ENCODE data around the gene BET1L. TPM values are rescaled to one million over a fixed set of nuclear protein-coding genes. Genes with fewer than 3 reads are reported as not detected.
"Not testable (repeated sequence)": the region's sequence is repeated elsewhere in the genome, so short reads cannot be mapped to it uniquely, and the experiment has no call there.

BET1L gene
- polyA plus RNA-seq, 5 donors = 32.2 to 54.4 (median 45.5) TPM

DNA sequence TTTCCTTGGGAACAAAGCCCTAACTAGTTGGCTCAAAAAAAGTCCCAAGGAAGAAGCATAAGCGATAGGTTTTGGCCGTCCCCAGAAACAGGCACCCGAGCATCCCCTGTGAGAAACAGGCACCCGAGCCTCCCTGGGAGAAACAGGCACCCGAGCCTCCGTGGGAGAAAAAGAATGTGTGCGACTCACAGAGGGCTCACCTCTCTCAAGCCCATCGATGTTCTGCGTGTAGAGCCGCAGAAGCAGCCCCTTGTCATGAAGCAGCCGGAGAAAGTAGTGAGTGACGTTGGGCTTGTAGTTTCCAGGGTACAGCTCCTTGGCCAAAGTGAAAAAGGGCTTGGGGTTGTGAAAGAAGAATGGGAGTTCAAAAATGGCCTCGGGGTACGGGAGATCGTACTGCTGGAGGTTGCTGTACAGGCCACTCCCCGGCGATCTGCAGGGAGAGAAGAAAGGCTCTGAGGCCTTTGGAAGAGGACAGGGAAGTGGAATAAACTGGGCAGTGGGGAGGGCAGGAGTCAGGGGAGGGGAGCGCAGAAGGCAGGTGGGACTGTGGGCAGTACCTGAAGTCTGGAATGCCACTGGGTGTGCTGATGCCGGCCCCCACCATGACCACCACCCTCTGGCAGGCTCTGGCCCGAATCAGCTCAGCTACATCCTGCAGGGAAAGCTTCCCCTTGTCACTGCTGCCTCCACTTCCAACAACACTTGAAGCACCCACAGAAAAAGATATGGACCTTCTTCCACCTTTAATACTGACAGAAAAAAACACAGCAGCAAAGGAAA is 25.8 kb upstream of the BET1L start:
- DNase-seq = no peak

DNA sequence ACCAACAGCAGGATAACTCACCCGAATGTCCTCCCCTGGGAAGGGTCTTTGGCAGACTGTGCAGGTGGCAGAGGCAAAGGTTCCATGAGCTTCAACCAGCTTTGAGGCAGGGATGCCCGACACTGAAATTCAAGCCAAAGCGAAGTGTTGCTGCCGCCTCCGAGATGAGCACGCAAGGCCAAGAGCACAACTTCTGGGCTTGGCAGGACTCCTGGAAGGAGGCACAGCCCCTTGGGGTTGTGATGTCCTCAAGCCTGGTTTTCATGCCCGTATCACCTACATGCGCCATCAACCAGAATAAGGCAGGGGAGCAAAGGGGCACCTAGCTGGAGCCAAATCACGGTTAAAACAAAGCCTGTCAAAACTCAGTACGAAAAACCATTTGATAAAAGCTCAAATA is 23.2 kb upstream of the BET1L start:
- DNase-seq = no peak

DNA sequence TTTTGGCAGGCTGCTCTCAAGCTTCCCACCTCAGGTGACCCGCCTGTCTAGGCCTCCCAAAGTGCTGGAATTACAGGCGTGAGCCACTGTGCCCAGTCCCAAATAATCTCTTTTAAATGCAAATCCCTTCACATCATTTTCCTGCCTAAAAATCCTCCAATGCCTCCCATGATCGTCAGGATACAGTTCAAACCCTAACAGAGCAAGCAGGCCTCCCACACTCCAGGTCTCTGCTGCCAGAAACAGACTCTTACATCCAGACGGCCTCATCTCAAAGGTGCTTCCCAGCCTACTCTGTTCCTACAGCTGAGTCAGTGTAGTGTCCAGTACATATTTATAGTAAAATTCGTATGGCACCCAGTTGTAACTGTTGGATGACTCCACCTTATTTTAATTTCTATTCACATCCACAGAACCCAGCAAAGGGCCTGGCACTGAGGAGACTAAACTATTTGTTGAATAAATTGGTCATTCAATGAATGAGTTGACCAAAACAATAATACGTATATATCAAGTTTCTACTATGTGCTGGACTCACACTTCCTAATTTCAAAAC is 20.7 kb upstream of the BET1L start:
- no peak for DNase-seq

DNA sequence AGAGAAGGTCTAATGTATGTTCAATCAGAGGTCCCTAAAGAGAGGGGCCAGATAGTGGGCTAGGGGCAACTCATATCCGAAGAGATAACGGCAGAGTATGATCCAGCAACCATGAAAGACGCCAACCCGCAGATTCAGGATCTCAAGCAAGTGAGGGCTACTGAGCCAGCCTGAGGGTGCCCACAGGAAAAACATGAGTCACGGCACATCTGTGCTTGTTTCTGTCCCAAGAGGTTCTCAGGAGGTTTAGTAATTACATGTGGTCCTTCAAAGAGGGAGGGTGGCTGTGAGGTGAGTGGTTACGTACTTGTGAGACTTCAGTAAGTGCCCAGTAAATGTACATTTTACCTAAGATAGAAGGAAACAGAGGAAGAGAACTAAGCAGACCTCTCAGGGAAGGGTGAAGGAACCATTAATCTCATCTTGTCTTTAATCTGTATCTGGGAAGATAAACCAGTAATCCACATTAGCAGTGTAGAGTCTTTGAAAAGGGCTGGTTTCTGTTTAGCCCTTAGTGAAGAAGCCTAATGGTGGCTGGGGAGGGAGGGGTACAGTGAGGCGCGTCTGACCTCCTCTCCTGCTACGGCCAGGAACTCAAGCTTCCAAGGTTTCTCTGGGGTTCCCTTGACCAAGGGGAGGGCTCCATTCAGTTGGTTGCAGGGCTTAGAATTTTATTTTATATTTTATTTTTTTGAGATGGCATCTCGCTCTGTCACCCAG is 18.7 kb upstream of the BET1L start:
- no peak for DNase-seq

DNA sequence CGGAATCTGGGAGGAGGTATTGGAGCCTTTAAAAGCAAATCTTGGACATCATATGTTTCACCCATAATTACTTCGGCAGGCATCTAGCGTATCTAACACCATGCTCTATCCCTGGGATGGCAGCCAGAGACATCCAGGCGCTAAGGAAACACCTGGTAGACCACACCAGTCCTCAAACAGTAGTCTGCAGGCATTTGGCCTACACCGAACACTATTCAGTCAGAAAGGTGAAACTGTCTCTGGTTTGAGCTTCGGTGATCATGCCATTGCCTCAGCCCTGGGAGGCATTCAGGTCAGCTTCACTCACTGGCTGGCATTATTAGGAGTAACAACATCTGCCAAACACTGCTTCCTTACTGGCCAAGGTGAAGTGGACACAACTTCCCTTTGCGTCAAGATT is 17.2 kb upstream of the BET1L start:
- DNase-seq = no peak

DNA sequence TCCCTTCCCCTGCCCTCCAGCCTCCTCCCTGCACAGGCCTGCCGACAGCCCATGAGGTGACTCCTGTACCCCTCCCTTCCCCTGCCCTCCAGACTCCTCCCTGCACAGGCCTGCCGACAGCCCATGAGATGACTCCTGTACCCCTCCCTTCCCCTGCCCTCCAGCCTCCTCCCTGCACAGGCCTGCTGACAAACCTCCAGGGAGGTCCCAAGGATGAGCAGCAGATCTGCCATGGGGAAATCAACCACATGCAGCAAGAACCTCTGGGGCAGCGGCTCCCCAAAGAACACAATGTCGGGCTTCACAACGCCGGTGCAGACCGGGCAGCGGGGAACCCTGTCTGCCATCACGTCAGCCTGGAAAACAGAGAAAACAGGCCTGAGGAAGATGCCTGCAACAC is 16.7 kb upstream of the BET1L start:
- no peak for DNase-seq

DNA sequence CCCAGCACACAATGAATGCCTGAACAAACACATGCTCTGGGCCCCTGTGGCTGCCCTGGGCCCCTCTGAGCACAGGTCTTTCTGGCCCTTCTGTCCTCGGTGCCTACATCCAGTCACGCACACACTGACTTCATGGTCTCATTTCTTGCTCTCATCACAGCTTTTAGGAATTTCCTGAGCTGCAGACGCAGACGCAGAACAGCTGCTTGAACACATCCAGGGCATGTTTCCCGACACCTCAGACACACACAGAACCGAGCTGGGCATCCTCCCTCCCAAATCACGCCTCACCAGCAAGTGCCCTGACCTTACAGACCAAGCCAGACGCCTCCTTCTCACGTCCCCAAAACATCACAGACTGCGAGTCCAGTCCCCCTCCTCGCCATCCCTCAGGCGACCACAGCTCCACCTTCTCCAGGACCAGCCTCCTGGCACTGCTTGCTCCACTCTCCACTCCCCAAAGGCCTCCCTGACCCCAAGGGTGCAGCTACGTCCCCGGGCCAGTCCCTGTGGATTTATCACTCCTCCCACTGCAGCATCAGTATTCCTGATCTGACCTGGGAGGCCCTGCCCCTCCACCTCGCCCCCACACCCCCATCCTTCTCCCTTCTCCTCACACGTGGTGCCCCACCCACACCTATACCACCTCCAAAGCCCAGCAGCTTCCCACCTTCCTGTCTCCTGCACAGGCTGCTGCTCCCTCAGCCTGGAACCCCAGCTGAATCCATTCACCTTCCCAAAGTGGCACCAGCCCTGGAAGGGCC is 16.0 kb upstream of the BET1L start:
- no peak for DNase-seq

DNA sequence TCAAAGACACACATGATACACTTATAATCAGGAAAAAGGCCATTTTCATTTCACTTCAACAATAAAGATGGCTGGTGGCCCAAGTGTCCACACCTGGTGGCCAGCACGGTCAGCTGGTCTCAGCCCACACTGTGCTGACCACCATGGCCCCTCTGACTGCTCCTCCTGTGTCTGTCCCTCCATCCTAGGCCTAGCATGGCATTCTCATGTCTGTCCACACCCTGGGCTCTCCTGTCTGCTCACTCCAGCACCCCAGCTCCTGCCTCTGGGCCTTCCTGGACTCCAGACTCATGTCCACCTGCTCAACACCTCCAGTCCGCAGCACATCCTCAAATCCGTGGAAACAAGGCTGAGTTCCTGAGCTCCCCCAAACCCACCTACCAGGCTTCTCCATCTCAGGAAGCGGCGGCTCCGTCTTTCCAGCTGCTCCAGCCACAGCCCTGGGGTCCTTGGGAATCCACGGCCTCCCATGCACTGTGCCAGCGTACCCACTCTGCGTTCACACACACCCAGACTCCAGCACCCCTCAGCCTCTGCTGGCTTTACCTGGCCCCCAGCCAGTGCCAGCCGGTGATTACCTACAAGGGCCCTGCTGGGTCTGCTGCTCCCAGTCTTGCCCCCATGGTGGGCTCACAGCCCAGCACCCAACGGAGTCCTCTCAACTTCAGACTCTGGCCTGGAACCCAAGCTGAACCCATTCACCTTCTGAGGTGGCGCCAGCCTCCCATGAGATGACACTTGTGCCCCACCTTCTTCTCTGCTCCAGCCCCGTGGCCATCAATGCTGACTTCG is 15.0 kb upstream of the BET1L start:
- no peak for DNase-seq

DNA sequence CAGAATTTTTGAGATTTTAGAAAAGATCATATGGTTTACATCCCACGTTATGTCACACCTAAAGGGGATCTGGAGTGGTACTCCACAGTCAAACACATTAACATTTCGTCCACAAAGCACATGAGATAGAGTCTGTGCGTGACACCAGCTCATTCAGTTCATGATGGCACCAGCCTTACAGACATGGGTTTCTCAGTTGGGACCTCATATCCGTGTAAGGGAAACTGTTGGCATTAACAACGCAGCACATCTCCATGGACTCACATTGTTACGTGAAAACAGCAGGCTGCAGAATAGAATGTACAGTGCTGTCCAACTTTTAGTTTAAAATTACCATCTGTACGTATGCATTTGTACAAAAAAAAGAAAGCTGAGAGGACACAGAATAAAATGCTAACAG is 14.3 kb upstream of the BET1L start:
- no peak for DNase-seq

DNA sequence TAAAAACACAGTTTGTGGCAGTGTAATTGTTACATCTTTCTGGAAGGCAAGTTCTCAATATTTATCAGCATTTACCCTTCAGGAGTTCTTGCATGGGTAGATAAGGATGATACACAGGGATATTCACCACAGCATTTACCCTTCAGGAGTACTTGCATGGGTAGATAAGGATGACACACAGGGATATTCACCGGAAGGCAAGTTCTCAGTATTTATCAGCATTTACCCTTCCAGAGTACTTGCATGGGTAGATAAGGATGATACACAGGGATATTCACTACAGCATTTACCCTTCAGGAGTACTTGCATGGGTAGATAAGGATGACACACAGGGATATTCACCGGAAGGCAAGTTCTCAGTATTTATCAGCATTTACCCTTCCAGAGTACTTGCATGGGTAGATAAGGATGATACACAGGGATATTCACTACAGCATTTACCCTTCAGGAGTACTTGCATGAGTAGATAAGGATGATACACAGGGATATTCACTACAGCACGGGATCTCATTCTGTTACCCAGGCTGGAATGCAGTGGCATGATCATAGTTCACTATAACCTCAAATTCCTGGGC is 13.5 kb upstream of the BET1L start:
- DNase-seq = not testable (repeated sequence)

DNA sequence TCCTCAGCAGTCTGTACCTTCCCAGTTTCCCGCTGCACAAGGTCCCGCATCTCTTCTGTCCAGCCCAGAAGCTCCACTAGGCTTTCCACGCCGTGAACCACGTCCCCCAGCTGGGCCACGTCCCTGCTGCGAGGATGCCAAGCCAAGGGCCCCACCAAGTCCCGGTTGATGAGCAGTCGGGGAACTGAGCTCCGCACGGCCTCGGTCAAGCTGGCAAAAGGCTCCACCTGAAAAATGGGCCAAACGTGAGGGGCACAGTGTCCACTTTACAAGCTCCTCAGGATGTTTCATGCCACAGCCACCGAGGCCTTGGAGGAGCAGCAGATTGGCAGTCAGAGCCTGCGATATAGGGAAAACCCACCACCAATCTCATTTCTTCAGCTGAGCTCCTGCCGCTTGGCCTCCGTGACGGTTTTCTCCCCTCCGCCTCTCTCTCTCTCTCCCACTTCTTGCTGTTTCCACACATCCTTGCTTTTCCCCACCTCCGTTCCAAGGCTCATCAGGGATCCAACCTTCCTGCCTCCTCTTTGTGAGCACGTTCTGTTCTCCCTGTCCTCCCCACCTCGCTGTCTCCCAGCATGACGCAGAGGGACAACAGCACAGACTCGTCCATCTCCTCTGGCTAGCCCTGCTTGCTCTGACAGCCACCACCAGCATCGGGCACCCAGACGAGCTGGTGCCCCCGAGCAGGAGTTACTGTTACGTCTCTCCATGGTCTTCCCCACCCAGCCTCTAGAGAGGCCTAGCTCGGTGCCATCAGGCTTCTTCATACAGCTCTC is 11.8 kb upstream of the BET1L start:
- DNase-seq = no peak

DNA sequence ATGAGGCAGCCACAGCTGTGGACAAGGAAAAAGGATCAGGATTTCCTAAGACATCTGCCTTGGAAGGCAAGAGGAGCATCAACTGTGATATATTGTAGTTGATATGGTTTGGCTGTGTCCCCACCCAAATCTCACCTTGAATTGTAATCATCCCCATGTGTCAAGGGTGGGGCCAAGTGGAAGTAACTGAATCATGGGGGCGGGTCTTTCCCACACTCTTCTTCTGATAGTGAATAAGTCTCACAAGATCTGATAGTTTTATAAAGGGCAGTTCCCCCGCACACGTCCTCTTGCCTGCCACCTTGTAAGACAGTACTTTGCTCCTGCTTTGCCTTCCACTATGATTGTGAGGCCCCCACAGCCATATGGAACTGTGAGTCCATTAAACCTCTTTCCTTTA is 10.5 kb upstream of the BET1L start:
- DNase-seq = no peak

DNA sequence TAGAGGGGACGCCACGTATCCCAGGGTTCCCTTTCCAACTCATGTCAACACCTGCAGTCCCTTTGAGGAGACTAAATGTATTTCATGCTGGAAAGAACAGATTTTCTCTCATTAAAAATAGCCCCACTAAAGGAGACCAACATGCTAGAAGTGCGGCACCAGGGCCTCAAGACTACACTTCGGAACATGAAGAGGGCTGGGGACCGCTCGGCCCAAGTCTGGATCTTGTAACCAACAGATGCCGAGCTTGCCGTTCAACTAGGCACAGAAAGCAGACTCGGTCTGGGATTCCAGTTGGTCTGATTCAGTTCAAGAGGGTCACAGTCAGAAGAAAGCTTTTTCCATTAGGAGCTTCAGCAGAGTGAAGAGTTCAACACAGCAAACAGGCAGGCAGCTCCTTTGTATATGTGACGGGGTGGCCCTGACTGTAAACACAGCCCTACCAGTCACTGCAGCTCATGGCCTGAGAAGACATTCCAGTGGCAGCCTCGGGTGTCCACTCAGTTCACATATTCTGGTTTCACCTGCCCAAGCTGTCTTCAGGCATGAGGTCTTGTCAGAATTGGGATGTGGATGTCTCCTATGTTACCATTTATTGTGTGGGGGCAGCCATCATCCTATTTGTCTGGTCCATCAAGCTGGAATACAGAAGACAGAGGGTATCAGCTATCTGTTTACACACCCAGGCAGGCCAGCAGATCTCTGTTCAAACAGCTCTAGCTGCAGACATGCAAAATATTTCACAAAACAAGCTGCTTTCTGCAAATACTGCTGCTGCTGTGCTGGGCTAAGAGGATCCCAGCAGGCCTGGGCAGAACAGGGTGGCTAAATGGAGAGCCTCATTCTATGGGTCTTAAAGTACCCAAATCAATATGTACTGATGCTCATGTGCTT is 9.1 kb upstream of the BET1L start:
- no peak for DNase-seq

DNA sequence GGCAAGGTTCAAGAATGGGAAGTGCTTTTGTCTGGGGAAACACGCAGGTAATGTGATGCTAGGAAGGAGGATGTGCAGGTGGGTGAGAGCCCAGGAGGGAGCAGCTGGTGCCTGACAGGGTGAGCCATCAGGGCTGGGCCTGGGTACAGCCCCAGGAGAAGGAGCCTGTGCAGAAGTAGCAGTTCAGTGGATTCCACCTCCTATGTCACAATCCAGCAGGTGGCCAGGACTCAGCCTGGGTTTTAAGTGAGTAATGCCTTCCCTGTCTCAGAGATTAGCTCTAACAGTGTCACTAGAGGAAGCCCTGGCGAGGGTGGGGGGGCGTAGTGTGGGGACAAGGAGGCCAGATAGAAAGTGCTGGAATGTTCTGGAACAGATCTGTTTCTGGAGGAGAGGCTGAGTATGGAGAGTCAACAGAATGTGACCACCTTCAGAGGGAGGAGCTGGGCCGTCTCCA is 8.4 kb upstream of the BET1L start:
- no peak for DNase-seq

DNA sequence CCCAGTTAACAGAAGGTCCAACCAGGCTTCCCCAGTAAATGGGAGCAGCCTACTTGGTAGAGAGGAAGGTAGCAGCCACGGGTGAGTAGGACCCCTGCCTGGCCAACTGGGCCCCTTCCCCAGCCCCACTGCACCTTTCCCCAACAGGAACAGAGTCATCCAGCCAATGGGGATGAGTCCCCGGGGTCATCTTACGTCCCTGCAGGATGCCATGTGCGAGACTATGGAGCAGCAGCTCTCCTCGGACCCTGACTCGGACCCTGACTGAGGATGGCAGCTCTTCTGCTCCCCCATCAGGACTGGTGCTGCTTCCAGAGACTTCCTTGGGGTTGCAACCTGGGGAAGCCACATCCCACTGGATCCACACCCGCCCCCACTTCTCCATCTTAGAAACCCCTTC is 6.9 kb upstream of the BET1L start:
- DNase-seq = no peak

DNA sequence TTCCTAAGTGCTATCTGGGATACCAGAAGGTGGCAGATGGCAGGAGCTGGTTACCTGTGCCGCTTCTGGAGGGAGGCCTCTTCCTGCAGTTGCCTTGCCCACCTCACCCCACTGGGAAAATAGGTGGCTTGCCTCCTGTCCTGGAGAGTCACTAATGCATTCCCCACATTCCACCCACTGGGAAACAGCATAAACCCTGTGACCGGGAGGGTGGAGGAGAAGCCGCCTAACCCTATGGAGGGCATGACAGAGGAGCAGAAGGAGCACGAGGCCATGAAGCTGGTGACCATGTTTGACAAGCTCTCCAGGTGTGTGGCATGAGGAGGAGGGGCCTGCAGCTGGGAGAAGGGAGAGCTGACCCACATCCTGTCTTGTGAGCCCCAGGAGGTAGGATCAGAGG is 5.9 kb upstream of the BET1L start:
- DNase-seq = no peak

DNA sequence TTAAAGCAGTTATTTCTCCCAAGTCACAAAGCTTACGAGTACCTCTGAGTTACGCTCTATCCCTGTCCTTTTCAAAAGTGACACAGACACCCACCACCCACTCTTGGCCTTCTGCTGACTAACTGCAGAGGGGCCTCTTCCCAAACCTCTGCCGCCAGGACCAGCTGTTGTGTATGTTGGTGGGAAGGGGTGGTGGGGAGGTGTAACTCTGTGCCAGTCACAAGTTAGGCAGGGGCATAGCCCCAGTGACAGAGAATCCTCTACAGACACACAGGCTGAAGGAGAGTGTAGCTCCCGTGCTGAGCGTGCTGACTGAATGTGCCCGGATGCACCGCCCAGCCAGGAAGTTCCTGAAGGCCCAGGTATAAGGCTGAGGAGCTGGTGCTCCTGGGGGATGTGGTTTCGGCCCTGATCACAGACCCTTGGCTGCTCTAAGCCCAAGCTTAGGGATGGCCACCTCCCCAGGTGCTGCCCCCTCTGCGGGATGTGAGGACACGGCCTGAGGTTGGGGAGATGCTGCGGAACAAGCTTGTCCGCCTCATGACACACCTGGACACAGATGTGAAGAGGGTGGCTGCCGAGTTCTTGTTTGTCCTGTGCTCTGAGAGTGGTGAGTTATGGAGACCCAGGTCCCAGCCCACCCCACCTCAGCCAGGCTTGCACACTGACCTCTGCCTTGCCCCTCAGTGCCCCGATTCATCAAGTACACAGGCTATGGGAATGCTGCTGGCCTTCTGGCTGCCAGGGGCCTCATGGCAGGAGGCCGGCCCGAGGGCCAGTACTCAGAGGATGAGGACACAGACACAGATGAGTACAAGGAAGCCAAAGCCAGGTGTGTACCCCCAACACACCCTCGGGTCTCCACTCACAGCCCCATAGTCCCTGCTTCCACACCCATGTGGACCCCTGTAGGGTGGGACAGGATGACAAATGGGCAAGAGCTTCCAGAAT is 5.2 kb upstream of the BET1L start:
- no peak for DNase-seq

DNA sequence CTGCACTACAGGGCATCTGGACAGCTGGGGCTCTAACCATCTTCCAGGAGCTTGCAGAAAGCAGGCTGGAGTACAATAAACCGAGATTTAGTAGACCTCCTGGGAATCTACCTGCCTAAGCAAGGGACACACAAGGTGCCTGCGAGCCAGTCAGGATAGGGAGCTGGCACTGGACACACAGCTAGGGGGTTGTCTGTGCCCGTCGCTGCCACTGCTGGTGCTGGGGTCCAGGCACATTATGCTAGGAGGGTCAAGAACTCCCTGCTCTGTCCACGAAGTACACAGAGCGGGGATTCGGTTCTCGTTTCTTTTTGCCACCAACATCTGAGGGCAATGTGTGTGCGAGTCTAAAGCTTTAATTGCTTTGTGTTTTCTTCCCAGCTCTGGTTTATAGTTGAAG is 4.5 kb upstream of the BET1L start:
- no peak for DNase-seq
